CD8-positive, alpha-beta memory T cell (primary cell): Measurements from ENCODE around the gene CHP1. TPM values are rescaled to one million over a fixed set of nuclear protein-coding genes. Genes with fewer than 3 reads are reported as not detected.
A peak's percentile ranks its signal among the peaks of the same experiment; 100 is the strongest.
"Not testable (repeated sequence)": the region's sequence is repeated elsewhere in the genome, so short reads cannot be mapped to it uniquely, and the experiment has no call there.

Source experiments
- CTCF ChIA-PET: fragments of 350-600 bp; sonication (Branson Sonifier 250); formaldehyde crosslinking; loops from one replicate; lab custom pipeline; 2021; ENCODE audit warnings: antibody characterized with exemption; lab: Charles Lee
- POLR2A ChIA-PET: fragments of 350-600 bp; sonication (Branson Sonifier 250); formaldehyde crosslinking; loops from one replicate; lab custom pipeline; 2021; ENCODE audit warnings: antibody characterized with exemption; lab: Charles Lee
- DNase-seq, 5 donors: peaks; one replicate each; pipeline versions ENCODE4 v3.0.0 to v3.0.0-alpha.2; 2020 to 2022; ENCODE audit warnings: mixed read lengths in 1 of 5
- H3K27ac ChIP-seq: one replicate; pipeline ENCODE4 v1.7.0; 2013; ENCODE audit warnings: low read depth, mild to moderate bottlenecking, low read length, moderate library complexity
- H3K27me3 ChIP-seq: 2 replicates; pipeline ENCODE4 v1.7.0; 2013; ENCODE audit warnings: low read length, mild to moderate bottlenecking; ENCODE audit not compliant: insufficient read depth, poor library complexity, severe bottlenecking
- H3K36me3 ChIP-seq: 2 replicates; pipeline ENCODE4 v1.7.0; 2013; ENCODE audit warnings: mild to moderate bottlenecking, low read length, moderate library complexity; ENCODE audit not compliant: insufficient read depth
- H3K4me1 ChIP-seq: 2 replicates; pipeline ENCODE4 v1.7.0; 2013; ENCODE audit warnings: mild to moderate bottlenecking, low read length, moderate library complexity; ENCODE audit not compliant: insufficient read depth
- H3K4me3 ChIP-seq: 2 replicates; pipeline ENCODE4 v1.7.0; 2013; ENCODE audit warnings: mild to moderate bottlenecking, low read length
- H3K9me3 ChIP-seq: 2 replicates; pipeline ENCODE4 v1.7.0; 2013; ENCODE audit warnings: mild to moderate bottlenecking, low read length
- H3K27ac Mint-ChIP-seq, 8 donors: one replicate each; pipeline ENCODE4 v1.8.0; 2020 to 2021; ENCODE audit warnings: mixed read lengths in 8 of 8, mild to moderate bottlenecking in 6 of 8, inconsistent platforms in 3 of 8, moderate library complexity in 3 of 8
- H3K27me3 Mint-ChIP-seq, 2 donors: one replicate each; pipeline ENCODE4 v1.8.0; 2020 to 2021; ENCODE audit warnings: mixed read lengths in 2 of 2, mild to moderate bottlenecking in 1 of 2, moderate library complexity in 1 of 2
- H3K36me3 Mint-ChIP-seq, 3 donors: one replicate each; pipeline ENCODE4 v1.8.0; 2020 to 2021; ENCODE audit warnings: mixed read lengths in 3 of 3, inconsistent platforms in 1 of 3, mild to moderate bottlenecking in 1 of 3
- H3K4me1 Mint-ChIP-seq, 3 donors: one replicate each; pipeline ENCODE4 v1.8.0; 2020 to 2021; ENCODE audit warnings: mixed read lengths in 3 of 3, inconsistent platforms in 1 of 3, mild to moderate bottlenecking in 1 of 3
- H3K4me3 Mint-ChIP-seq, 7 donors: one replicate each; pipeline ENCODE4 v1.8.0; 2020 to 2021; ENCODE audit warnings: mixed read lengths in 7 of 7, mild to moderate bottlenecking in 6 of 7, moderate library complexity in 4 of 7, inconsistent platforms in 2 of 7
- H3K9me3 Mint-ChIP-seq, 5 donors: one replicate each; pipeline ENCODE4 v1.8.0; 2020 to 2022; ENCODE audit warnings: mixed read lengths in 5 of 5, mild to moderate bottlenecking in 3 of 5, moderate library complexity in 2 of 5, inconsistent platforms in 1 of 5
- polyA plus RNA-seq: library from polyadenylated mRNA; unstranded; fragments of 300-500 nt; fragmentation: Illumina TruSeq; gene quantifications from one replicate; pipeline ENCODE4 v1.2.3, GENCODE V29; 2021
- total RNA-seq, 2 experiments: library from RNA; stranded (reverse); gene quantifications; one replicate each; pipeline ENCODE4 v1.2.3, GENCODE V29; 2021

The CHP1 gene
- total and polyA plus RNA-seq, 3 experiments from 2014 or later, result 17.2 to 42.1 (median 41.6) TPM

DNA sequence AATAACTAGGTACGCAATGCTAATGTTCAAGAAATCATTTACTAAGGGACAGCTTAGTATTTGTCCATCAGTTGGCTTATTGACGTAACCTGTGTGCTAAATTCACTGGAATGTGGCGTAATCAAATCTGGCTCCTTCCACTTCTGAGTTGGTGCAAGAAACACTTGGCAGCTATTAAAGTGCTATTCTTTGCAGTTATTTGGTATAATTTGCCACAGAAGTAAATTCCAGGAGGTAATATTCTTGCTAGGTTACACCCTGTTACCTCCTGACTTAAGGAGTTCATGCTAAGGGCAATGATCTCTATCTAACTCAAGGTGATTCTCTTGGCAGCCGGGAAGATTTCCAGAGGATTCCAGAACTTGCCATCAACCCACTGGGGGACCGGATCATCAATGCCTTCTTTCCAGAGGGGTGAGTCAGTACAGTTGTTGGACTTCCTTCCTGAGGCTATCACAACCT lies 25.5 kb downstream of the CHP1 start:
- no peaks in the 10 kb centered on the region for H3K9me3 ChIP-seq
- Mint-ChIP-seq H3K36me3 (peaks cover 0 to 45% (median 14%) of the 10 kb centered on the region in 3 donors), H3K27ac (no peak overlapping the region), H3K27me3 (no peaks in the 10 kb centered on the region), H3K4me3 (no peak overlapping the region), H3K4me1 (peaks cover 0 to 1% (median 0%) of the 10 kb centered on the region in 3 donors), H3K9me3 (no peaks in the 10 kb centered on the region)
- DNase-seq, result no peak
- H3K4me1 ChIP-seq, result no peaks in the 10 kb centered on the region
- CTCF ChIA-PET, result no interaction called here
- POLR2A ChIA-PET, result no interaction called here
- H3K27me3 ChIP-seq, result no peaks in the 10 kb centered on the region
- no peak overlapping the region for H3K27ac ChIP-seq
- H3K36me3 ChIP-seq, result peaks cover 5% of the 10 kb centered on the region
- H3K4me3 ChIP-seq, result no peak overlapping the region

DNA sequence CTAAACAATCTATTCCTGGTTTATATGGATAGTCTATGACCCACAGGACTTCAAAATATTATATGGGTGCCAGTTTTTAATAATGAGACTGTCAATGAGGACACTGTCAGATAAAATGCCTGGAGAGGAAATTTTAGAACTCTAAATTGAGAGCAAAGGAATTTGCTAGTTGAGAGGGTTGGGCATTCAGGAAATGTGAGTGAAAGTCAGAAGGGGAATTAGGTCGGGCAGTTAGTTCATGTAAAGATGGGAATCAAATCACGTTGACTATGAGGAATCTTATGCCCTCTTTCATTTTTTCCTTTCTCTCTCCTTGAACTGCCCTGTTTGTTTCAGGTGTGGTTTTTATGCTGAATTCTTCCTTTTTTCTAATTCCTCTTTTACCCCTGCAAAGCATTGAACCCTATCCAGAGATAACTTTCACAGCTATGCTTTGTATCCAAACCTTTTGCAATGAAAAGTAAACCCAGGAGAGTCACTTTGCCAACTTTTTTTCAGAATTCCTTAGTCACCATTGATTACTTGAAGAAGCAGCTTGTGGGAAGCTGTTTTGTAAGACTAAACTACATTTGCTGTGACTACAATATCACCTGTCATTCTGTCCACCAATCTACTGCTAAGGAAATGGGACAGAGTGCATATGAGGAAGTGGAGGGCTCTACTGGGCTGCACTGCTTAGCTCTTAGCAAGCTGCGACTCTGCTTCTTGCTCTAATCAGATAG lies 27.8 kb downstream of the CHP1 start:
- ChIA-PET CTCF (no interaction called here), POLR2A (no interaction called here)
- Mint-ChIP-seq H3K36me3 (peaks cover under 1 to 57% (median 23%) of the 10 kb centered on the region in 3 donors), H3K9me3 (no peaks in the 10 kb centered on the region), H3K27ac (no peak overlapping the region), H3K4me1 (no peaks in the 10 kb centered on the region), H3K4me3 (no peak overlapping the region), H3K27me3 (no peaks in the 10 kb centered on the region)
- Histone ChIP-seq H3K9me3 (no peaks in the 10 kb centered on the region), H3K27me3 (no peaks in the 10 kb centered on the region), H3K27ac (no peak overlapping the region), H3K36me3 (peaks cover 15% of the 10 kb centered on the region), H3K4me3 (no peak overlapping the region), H3K4me1 (no peaks in the 10 kb centered on the region)
- no peak for DNase-seq

DNA sequence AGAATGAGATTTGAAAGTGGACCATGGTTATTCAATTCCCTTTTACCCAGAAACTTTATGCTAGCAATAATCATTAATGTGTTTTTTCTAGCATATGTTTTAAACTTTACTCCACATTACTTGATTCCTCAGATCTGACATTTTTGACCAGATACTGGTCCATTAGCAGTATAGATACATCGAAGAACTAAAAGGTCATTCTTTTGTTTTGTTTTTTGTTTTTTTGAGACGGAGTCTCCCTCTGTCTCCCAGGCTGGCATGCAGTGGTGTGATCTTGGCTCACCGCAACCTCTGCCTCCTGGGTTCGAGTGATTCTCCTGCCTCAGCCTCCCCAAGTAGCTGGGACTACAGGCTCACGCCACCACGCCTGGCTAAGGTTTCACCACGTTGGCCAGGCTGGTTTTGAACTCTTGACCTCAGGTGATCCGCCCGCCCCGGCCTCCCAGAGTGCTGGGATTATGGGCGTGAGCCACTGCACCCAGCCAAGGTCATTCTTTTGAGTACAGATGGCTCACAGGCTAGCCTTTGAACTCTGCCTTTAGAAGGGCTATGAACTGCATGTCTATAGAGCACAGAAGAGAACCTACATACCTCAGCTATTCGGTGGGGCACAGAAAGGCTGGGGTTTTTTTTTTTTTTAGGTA lies 28.6 kb downstream of the CHP1 start:
- POLR2A ChIA-PET, result no interaction called here
- no peak overlapping the region for H3K27ac ChIP-seq
- peaks cover 21% of the 10 kb centered on the region for H3K36me3 ChIP-seq
- H3K27me3 Mint-ChIP-seq, result no peaks in the 10 kb centered on the region
- H3K36me3 Mint-ChIP-seq, result peaks cover 3 to 58% (median 22%) of the 10 kb centered on the region in 3 donors
- CTCF ChIA-PET, result no interaction called here
- H3K4me3 ChIP-seq, result no peak overlapping the region
- H3K4me1 ChIP-seq, result no peaks in the 10 kb centered on the region
- H3K4me1 Mint-ChIP-seq, result no peaks in the 10 kb centered on the region
- no peak overlapping the region for H3K4me3 Mint-ChIP-seq
- DNase-seq, result no peak
- H3K27me3 ChIP-seq, result no peaks in the 10 kb centered on the region
- no peaks in the 10 kb centered on the region for H3K9me3 Mint-ChIP-seq
- H3K27ac Mint-ChIP-seq, result peak overlapping the region in 2 of 8 donors; percentile 43 to 56
- no peaks in the 10 kb centered on the region for H3K9me3 ChIP-seq

DNA sequence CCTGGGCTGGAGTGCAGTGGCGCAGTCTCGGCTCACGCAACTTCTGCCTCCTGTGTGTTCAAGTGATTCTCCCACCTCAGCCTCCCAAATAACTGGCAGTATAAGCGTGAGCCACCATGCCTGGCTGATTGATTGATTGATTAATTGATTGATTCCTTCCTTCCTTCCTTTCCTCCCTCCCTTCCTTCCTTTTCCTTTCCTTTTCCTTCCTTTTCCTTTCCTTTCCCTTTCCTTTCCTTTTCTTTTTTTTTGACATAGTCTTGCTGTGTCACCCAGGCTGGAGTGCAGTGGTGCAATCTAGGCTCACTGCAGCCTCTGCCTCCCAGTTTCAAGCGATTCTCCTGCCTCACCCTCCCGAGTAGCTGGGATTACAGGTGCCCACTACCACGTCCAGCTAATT lies 29.9 kb downstream of the CHP1 start:
- H3K27me3 ChIP-seq, H3K9me3 ChIP-seq, CTCF ChIA-PET, H3K27me3 Mint-ChIP-seq, DNase-seq, H3K4me1 ChIP-seq, H3K27ac ChIP-seq, POLR2A ChIA-PET, H3K9me3 Mint-ChIP-seq, H3K4me3 ChIP-seq, H3K4me1 Mint-ChIP-seq, H3K4me3 Mint-ChIP-seq: not testable (repeated sequence)
- H3K36me3 ChIP-seq, result peaks cover 21% of the 10 kb centered on the region
- Mint-ChIP-seq H3K36me3 (peaks cover 3 to 58% (median 21%) of the 10 kb centered on the region in 3 donors), H3K27ac (peak overlapping the region in 1 of 8 donors; percentile 55)

DNA sequence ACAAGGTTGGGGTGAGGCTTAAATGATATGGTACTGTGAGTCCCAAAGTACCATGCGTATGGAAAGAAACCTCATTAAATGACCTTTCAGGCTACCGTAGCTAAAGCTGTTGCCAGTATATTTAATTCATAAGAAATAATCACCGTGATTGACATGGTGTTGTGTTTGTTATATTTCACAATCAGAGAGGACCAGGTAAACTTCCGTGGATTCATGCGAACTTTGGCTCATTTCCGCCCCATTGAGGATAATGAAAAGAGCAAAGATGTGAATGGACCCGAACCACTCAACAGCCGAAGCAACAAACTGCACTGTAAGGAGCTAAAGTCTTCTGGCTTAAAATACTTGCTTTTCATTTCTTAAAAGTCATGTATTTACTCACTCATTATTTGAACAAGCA lies 31.5 kb downstream of the CHP1 start:
- H3K36me3 ChIP-seq, result peaks cover 21% of the 10 kb centered on the region
- Mint-ChIP-seq H3K4me1 (peaks cover 0 to 2% (median 0%) of the 10 kb centered on the region in 3 donors), H3K36me3 (peaks cover 7 to 61% (median 26%) of the 10 kb centered on the region in 3 donors), H3K27ac (no peak overlapping the region), H3K27me3 (no peaks in the 10 kb centered on the region), H3K9me3 (no peaks in the 10 kb centered on the region), H3K4me3 (no peak overlapping the region)
- ChIA-PET CTCF (no interaction called here), POLR2A (no interaction called here)
- H3K4me1 ChIP-seq, result no peaks in the 10 kb centered on the region
- H3K27me3 ChIP-seq, result no peaks in the 10 kb centered on the region
- no peak overlapping the region for H3K27ac ChIP-seq
- DNase-seq, result no peak
- H3K9me3 ChIP-seq, result no peaks in the 10 kb centered on the region
- no peak overlapping the region for H3K4me3 ChIP-seq

DNA sequence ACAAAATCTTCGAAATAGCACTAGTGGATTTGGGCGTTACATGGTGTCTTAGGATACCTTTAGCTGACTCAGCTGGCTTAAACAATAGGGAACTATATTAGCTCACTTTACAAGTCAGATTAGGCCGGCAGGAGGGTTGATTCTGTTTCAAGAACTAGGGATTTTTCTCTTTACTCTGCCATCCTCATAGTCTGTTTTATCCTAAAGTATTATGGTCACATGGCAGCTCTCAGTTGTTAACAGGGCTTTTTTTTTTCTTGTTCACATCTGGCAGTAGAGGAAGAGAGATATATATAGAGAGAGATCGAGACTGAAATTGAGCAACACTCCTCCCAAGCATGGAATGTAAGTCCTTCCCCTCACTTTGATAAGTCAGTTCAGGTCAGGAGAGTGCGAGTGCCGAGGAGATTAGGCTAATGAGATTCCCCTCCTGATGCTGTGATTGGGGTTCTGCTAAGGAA lies 32.9 kb downstream of the CHP1 start:
- Mint-ChIP-seq H3K9me3 (no peaks in the 10 kb centered on the region), H3K4me3 (no peak overlapping the region), H3K27ac (peak overlapping the region in 2 of 8 donors; percentile 64 to 78), H3K27me3 (no peaks in the 10 kb centered on the region), H3K36me3 (peaks cover 7 to 55% (median 21%) of the 10 kb centered on the region in 3 donors), H3K4me1 (peaks cover 0 to 2% (median 0%) of the 10 kb centered on the region in 3 donors)
- no peak for DNase-seq
- H3K9me3 ChIP-seq, result no peaks in the 10 kb centered on the region
- no peaks in the 10 kb centered on the region for H3K27me3 ChIP-seq
- ChIA-PET CTCF (no interaction called here), POLR2A (no interaction called here)
- no peaks in the 10 kb centered on the region for H3K4me1 ChIP-seq
- H3K27ac ChIP-seq, result no peak overlapping the region
- no peak overlapping the region for H3K4me3 ChIP-seq
- peaks cover 16% of the 10 kb centered on the region for H3K36me3 ChIP-seq

DNA sequence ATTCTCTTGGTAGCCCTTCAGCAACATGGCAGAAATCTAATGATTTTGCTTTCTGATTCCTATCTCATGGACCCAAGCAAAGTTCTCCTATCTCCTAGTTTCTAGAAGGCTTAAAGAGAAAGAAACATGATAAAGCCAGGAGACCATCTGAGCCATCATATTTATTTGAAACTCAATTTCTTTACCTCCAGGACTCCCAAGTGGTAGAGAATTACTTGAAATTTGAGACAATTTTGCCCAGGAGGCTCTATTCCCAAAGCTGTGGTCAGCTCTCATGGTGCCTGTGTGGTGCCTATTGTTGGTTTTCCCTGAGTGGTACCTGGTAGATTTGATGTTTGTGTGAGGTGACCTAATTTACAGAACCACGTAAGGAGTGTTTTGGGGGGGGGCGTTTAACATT lies 38.8 kb downstream of the CHP1 start:
- POLR2A ChIA-PET, result no interaction called here
- Mint-ChIP-seq H3K27ac (peak overlapping the region in 1 of 8 donors; percentile 13), H3K4me1 (peaks cover 0 to 2% (median 0%) of the 10 kb centered on the region in 3 donors), H3K9me3 (no peaks in the 10 kb centered on the region), H3K36me3 (peaks cover 4 to 43% (median 16%) of the 10 kb centered on the region in 3 donors), H3K4me3 (no peak overlapping the region), H3K27me3 (no peaks in the 10 kb centered on the region)
- no peak overlapping the region for H3K4me3 ChIP-seq
- DNase-seq, result no peak
- H3K27me3 ChIP-seq, result no peaks in the 10 kb centered on the region
- CTCF ChIA-PET, result no interaction called here
- H3K27ac ChIP-seq, result no peak overlapping the region
- H3K36me3 ChIP-seq, result no peaks in the 10 kb centered on the region
- no peaks in the 10 kb centered on the region for H3K9me3 ChIP-seq
- no peaks in the 10 kb centered on the region for H3K4me1 ChIP-seq

DNA sequence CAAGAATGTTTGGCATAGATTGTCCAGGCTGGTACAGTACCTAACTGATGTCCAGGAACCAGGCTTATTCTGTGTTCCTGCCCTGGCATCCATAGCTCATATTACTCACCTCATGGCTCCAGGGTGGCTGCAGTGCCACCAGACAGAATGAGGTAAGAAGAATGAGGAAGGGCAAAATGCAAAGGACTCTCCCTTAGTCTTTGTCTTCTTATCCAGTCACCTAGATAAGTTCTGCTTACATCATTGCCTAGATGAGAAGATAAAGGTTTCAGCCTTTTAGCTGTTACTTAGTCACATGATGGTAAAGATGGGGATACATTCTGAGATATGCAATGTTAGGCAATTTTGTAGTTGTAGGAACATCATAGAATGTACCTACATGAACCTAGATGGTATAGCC lies 45.8 kb downstream of the CHP1 start:
- H3K4me1 Mint-ChIP-seq, result no peaks in the 10 kb centered on the region
- Histone ChIP-seq H3K36me3 (no peaks in the 10 kb centered on the region), H3K4me3 (no peak overlapping the region), H3K27me3 (no peaks in the 10 kb centered on the region), H3K4me1 (no peaks in the 10 kb centered on the region), H3K27ac (no peak overlapping the region), H3K9me3 (no peaks in the 10 kb centered on the region)
- H3K36me3 Mint-ChIP-seq, result peaks cover 4 to 40% (median 5%) of the 10 kb centered on the region in 3 donors
- no peak overlapping the region for H3K4me3 Mint-ChIP-seq
- H3K9me3 Mint-ChIP-seq, result no peaks in the 10 kb centered on the region
- POLR2A ChIA-PET, result no interaction called here
- CTCF ChIA-PET, result no interaction called here
- no peaks in the 10 kb centered on the region for H3K27me3 Mint-ChIP-seq
- no peak for DNase-seq
- H3K27ac Mint-ChIP-seq, result peak overlapping the region in 1 of 8 donors; percentile 17
